Posterior vena cava (tissue), 2 donors: Measurements from ENCODE around the gene ATAD1. TPM values are rescaled to one million over a fixed set of nuclear protein-coding genes. Genes with fewer than 3 reads are reported as not detected.

Source experiments
- DNase-seq: peaks from one replicate; pipeline ENCODE4 v3.0.0-alpha.2; 2020; ENCODE audit warnings: low spot score
- intact Hi-C, 2 donors: fragments of 100-400 bp; cut with DNase I; formaldehyde crosslinking; loops; one replicate each; pipeline versions ENCODE4 v1.14.1 to v1.14.2; 2022 to 2023
- total RNA-seq, 2 donors: library from RNA; stranded (reverse); fragmentation: NEBNext Ultra II Directional; extraction: Animal tissue kit (Norgen Biotek cat#: 25700); gene quantifications; one replicate each; pipeline ENCODE4 v1.2.1, GENCODE V29; 2021
- donor health status: DM: yes; HTN: yes; CAD: no.
- donor health status: DM: yes; HTN: yes; CAD: no.

The ATAD1 gene
- total RNA-seq, 2 donors from 2014 or later = 45.3 to 47.3 TPM

DNA sequence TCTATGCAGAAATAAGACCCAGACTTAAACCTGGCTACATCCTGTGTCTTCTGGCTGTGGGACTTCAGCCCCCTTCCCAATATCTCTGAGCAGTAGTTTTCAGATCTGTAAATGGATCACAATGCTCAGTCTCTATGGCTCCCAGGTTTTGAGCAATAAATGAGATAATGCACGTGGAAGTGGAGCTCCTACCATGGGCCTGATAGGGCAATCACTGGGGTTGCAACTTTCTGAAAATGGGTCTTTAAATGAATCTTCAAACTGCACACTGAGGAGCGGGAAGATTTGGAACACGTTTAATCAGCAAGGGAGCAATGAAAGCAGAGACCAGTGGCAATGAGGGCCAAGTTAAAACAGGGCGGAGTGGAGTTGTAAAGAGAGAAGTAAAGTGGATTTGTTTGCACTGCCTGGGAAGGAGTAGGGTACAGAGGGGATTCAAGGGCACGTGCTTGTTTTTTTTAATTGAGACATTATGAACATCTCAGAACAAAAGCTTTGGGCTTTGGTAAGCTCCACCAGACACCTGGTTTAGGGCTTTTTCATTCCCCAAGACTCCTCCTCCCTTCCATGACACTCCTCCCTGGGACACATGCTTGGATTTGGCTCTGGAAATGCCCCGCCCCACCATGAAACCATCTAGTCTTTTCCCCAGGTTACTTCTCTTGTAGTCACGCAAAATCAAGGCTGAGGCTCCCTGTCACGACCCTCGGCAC lies 115.6 kb downstream of the ATAD1 start:
- DNase-seq = no peak
- intact Hi-C loops = no loop called here

Other genes starting within 250 kb of the ATAD1 start
- gene PAPSS2, start 158.3 kb downstream of the ATAD1 start, total RNA-seq = 10 to 100 TPM; 30.9 to 46.1 TPM
- under 1 TPM; 0.38 to 0.88 TPM for gene KLLN, start 45.3 kb upstream of the ATAD1 start, total RNA-seq
- 100 to 1,000 TPM in 1 of 2 donors, 10 to 100 TPM in 1; 92.2 to 144 TPM for gene PTEN, start 45.4 kb upstream of the ATAD1 start, total RNA-seq